Measurements from ENCODE around the gene ETF1.

DNA sequence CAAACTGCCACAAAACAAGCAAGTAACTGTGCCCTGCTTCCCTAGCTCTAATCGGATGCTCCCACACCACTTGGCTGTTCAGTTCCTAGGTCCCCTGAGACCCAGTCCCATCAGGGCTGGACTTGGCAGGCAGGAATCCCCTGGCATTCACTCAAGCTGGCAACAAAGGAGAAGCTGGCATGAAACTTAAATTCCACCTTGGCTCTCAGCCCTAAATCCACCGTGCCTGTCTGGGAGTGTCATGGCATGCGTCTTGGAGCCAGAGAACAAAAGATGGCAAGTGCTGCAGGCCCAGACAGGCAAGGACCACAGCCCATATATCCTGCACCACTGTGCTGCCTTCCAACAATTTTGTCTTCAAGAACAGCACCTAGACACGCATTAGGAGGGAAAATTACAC, 38.2 kb downstream of the ETF1 start:
- TF ChIP-seq TAF1 (IDR thresholded peaks at IDR 0.05; ENCODE audit: low read depth) (no peak), CEBPB (IDR thresholded peaks at IDR 0.05) (no peak), EP300 (IDR thresholded peaks at IDR 0.05; ENCODE audit: borderline replicate concordance) (no peak), NFIC (IDR thresholded peaks at IDR 0.05) (peak; percentile 85), CREB1 (IDR thresholded peaks at IDR 0.05; ENCODE audit: low read depth) (no peak), ZBTB7A (IDR thresholded peaks at IDR 0.05; ENCODE audit: low read depth) (no peak), RAD21 (IDR thresholded peaks at IDR 0.05; ENCODE audit: low read depth) (no peak), EGR1 (IDR thresholded peaks at IDR 0.05) (no peak), YY1 (IDR thresholded peaks at IDR 0.05; ENCODE audit: low read depth) (no peak), FOXM1 (IDR thresholded peaks at IDR 0.05; ENCODE audit: borderline replicate concordance, low read depth) (no peak)
- TF ChIP-seq, protein P1, sequence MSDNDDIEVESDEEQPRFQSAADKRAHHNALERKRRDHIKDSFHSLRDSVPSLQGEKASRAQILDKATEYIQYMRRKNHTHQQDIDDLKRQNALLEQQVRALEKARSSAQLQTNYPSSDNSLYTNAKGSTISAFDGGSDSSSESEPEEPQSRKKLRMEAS (IDR thresholded peaks at IDR 0.05): no peak
